GM21825 (cell line): Measurements from ENCODE around the gene CEBPZOS.
"Not testable (repeated sequence)": the region's sequence is repeated elsewhere in the genome, so short reads cannot be mapped to it uniquely, and the experiment has no call there.

Source experiments
- ATAC-seq: cut with Tn5 transposase; IDR thresholded peaks from one replicate; pipeline ENCODE4 v1.9.1; 2021; ENCODE audit warnings: mild to moderate bottlenecking, moderate library complexity; ENCODE audit not compliant: unreplicated experiment

Gene CEBPZOS

DNA sequence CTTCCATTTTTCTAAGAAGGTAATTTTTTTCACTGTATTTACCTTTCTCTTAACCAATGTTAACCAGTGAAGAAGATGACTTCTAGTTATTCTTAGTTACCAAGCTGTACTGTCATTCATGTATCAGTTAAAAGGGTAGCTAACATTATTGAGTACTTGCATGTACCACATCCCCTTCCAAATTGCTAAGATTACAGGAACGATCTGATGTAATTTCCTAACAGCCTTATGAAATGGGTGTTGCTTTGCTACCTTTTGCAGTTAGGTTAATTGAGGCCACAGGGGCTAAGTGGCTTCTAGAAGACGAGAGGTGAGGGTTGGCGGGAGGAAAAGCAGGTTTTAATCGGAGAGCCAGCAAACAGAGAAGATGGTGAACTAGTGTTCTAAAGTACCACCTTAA, 6.0 kb upstream of the CEBPZOS start:
- no peak for ATAC-seq

- ATAC-seq, result no peak
Observed at GRCh38 chr2:37191253-37191652, 5.0 kb upstream of the CEBPZOS start.

DNA sequence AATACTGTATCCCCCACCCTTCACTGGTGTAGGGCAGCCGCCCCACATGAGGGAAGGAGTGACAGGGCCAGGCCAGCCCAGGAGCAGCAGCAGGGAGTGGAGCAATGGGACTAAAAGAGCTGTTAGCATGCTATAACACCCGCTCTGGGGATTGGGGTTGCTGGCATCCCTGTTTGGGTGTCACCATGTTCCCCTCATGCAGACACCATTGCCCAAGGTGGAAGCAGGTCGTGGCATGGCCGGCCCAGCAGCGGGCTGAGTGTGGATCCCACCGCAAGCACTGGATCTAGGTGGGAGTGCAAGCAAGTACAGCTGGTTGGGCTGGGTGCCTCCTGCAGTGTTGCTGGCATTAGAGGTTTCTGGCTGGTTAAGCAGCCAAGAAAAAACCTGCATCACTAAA, 4.5 kb upstream of the CEBPZOS start:
- ATAC-seq, result no peak

DNA sequence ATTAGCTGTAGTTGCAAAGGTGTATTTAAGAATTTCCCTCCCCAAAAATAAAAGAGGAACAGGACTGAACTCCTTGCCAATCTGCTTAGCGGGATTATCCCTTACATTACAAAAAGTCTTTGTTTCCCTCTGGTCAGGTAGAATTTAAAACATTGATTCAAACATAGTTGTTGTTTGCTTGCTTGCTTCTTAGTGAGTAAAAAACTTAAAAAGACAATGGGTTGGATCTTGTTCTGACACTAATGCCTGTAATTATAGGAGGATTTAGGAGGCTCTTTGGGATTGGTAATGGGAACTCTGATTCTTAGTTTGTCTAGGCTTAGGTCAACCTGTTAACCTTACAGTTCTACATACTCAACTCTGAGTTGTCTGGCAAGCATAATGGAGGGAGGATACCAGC, 3.7 kb upstream of the CEBPZOS start:
- no peak for ATAC-seq

GRCh38 chr2:37195862-37196319, 405 bp upstream of the CEBPZOS start:
- not testable (repeated sequence) for ATAC-seq

DNA sequence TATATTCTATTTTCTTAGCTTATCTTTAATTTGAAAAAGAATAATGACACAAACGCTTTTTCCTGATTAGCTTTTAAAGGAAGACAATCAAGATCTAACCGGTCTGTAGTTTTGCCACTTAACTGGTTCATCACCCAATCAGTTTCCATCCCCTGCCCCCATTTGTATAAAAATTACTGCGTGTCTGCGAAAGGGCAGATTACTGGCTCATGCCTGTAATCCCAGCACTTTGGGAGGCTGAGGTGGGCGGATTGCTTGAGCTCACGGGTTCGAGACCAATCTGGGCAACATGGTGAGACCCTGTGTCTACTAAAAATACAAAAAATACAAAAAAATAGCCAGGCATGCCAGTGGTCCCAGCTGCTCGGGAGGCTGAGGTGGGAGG, 2.4 kb downstream of the CEBPZOS start:
- no peak for ATAC-seq

DNA sequence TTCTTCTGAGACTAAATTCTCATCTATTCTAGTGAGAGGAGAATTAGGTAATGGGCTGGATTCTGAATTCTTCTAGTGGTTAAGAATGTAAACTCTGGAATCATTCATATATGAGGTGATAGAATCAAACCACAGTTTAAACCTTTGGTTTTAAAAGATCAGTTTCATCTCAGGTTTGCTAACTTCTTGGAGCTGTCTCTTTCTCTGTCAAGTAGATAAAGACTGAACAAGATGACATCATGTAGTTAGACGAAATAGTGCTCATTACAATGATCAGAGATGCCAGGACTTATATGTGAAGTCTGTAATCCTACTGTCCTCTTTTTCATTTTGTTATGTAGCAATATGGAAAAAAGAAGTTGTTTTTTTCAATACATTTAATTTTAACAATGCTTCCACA, 4.9 kb downstream of the CEBPZOS start:
- ATAC-seq, result no peak

DNA sequence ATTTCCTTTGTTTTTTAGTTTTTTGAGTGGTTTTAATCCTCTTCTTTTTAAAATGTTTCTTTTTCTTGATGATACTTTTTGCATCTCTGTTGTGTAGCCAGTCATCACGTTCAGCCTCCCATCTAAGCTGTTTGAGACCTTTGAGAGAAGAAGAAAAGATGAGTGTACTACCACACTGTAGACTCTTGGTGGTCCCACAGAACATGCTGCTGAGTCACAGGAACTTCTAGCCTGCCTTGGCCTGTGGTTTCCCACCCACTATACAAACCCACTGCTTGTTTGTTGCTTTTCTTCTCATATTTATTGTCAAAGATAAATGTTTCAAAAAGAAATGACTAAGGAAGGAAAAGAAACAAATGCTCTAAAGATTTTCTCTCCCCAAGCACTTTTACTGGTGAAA, 5.5 kb downstream of the CEBPZOS start:
- no peak for ATAC-seq

- no peak for ATAC-seq
Observed at GRCh38 chr2:37203708-37204107, 7.4 kb downstream of the CEBPZOS start.

- not testable (repeated sequence) for ATAC-seq
Observed at GRCh38 chr2:37205071-37205661, 8.9 kb downstream of the CEBPZOS start.

GRCh38 chr2:37205689-37206341, 9.5 kb downstream of the CEBPZOS start:
- no peak for ATAC-seq

DNA sequence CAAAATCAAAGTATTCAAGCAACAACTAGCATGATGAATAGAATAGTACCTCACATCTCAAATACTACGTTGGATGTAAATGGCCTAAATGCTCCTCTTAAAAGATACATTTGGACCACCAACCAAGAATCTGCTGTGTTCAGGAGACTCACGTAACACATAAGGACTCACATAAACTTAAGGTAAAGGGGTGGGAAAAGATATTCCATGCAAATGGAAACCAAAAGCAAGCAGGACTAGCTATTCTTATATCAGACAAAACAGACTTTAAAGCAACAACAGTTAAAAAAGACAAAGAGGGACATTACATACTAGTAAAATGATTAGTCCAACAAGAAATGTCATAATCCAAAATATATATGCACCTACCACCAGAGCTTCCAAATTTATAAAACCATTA, 10.5 kb downstream of the CEBPZOS start:
- ATAC-seq, result not testable (repeated sequence)

DNA sequence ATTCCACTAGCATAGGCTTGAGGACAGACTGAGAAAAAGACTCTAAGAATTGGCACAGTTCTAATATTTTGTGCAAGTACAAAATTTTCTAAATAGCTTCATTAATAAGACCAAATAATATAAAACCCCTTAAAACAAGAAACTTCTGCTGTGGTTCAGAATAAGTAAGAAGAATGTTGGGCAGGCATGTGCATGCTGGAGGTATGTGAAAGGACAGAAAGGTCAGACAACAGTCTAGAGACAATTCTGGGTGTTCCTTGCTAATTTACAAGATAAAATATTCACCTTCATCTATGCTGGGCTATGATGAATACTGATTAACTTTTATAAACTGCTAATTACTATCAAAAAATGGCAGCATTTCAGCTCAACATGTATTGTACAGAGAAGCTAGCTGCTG, 14.9 kb downstream of the CEBPZOS start:
- ATAC-seq, result no peak

GRCh38 chr2:37211939-37212338, 15.6 kb downstream of the CEBPZOS start:
- no peak for ATAC-seq

GRCh38 chr2:37215250-37215649, 19.0 kb downstream of the CEBPZOS start:
- ATAC-seq, result no peak

DNA sequence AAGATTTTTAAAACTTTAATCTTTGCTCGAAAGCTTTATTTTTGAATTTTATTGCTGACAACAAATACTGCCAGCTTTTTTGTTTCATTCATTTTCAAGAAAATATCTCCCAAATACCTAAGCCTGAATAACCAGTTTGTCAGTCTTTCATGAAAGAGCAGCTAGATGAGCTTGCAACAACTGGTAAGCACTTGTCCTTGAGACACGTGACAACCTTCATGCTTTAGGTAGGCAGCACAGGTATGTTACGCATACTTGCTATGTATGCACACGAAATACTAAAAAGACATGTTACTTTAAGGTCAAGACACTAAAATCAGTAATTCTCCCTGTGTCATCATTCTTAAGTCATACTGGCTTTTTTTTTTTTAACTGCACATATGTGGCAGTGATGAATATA, 22.8 kb downstream of the CEBPZOS start:
- ATAC-seq, result no peak

- no peak for ATAC-seq
Observed at GRCh38 chr2:37223131-37223530, 26.8 kb downstream of the CEBPZOS start.

GRCh38 chr2:37224063-37224462, 27.8 kb downstream of the CEBPZOS start:
- no peak for ATAC-seq

DNA sequence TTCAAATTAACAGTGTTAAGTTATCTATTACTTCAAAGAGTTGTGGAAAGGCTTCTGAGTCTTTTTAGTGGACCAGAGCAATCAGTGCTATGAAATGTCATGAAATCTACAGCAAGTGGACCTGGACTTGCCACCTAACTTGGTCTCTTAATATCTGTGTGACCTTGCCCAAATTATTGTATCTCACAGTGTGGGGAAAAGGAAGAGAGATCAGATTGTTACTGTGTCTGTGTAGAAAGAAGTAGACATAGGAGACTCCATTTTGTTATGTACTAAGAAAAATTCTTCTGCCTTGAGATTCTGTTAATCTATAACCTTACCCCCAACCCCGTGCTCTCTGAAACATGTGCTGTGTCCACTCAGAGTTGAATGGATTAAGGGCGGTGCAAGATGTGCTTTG, 28.8 kb downstream of the CEBPZOS start:
- not testable (repeated sequence) for ATAC-seq

GRCh38 chr2:37226863-37227262, 30.6 kb downstream of the CEBPZOS start:
- no peak for ATAC-seq

- ATAC-seq, result no peak
Observed at GRCh38 chr2:37228788-37229187, 32.5 kb downstream of the CEBPZOS start.

DNA sequence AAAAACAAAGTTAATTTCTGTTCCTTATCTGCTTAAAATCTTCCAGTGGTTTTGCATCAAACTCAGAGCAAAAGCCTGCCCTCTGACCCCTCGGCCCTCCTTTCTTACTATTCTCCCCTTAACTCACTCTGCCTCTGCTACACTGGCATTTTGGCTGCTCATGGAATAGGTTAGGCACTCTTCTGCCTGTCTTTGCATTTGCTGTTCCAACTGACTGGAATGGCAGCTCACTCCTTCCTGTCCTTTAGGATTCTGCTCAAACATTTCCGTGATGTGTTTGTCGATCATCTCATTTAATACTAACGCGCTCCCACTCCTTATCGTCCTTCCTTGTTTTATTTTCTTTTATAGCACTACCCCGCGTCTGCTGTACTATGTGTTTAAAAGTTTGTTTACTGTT, 34.3 kb downstream of the CEBPZOS start:
- no peak for ATAC-seq
